Activated CD4-positive, alpha-beta memory T cell treated with anti-CD3 and anti-CD28 coated beads for 36 hours (primary cell): Measurements from ENCODE around the gene CLCN6. TPM values are rescaled to one million over a fixed set of nuclear protein-coding genes. Genes with fewer than 3 reads are reported as not detected.

Experiments used
- CTCF ChIA-PET: fragments of 350-600 bp; sonication (Branson Sonifier 250); formaldehyde crosslinking; loops from one replicate; lab custom pipeline; 2021; ENCODE audit warnings: antibody characterized with exemption, inconsistent platforms; lab: Charles Lee
- POLR2A ChIA-PET: fragments of 350-600 bp; sonication (Branson Sonifier 250); formaldehyde crosslinking; loops from one replicate; lab custom pipeline; 2021; ENCODE audit warnings: antibody characterized with exemption; lab: Charles Lee
- DNase-seq: peaks from one replicate; pipeline ENCODE4 v3.0.0-alpha.2; 2020
- H3K27ac Mint-ChIP-seq: one replicate; pipeline ENCODE4 v1.8.0; 2021; ENCODE audit warnings: mixed read lengths
- H3K27me3 Mint-ChIP-seq: one replicate; pipeline ENCODE4 v1.8.0; 2021; ENCODE audit warnings: mixed read lengths
- H3K36me3 Mint-ChIP-seq: one replicate; pipeline ENCODE4 v1.8.0; 2021; ENCODE audit warnings: mixed read lengths
- H3K4me1 Mint-ChIP-seq: one replicate; pipeline ENCODE4 v1.8.0; 2021; ENCODE audit warnings: low read depth, mixed read lengths
- H3K4me3 Mint-ChIP-seq: one replicate; pipeline ENCODE4 v1.8.0; 2021; ENCODE audit warnings: mild to moderate bottlenecking, mixed read lengths
- H3K9me3 Mint-ChIP-seq: one replicate; pipeline ENCODE4 v1.8.0; 2021; ENCODE audit warnings: mixed read lengths
- intact Hi-C: fragments of 100-400 bp; cut with micrococcal nuclease; formaldehyde crosslinking; loops from one replicate; pipeline ENCODE4 v1.15.1; 2023
- total RNA-seq, 2 experiments: library from RNA; stranded (reverse); gene quantifications; one replicate each; pipeline ENCODE4 v1.2.3, GENCODE V29; 2021

CLCN6 gene
- total RNA-seq, 2 experiments from 2014 or later: 11.3 to 11.6 TPM

GRCh38 chr1:11881749-11882441 lies 75.9 kb downstream of the CLCN6 start:
- no peak for DNase-seq
- no peaks in the 10 kb centered on the region for H3K9me3 Mint-ChIP-seq
- CTCF ChIA-PET: interaction anchor here (0.6 kb wide), 1 partner anchor 10 kb away, joined by 4 read pairs; no protein-coding TSS in a partner anchor
- H3K36me3 Mint-ChIP-seq: no peaks in the 10 kb centered on the region
- H3K27ac Mint-ChIP-seq: no peak overlapping the region
- H3K4me3 Mint-ChIP-seq: no peak overlapping the region
- intact Hi-C loops: no loop called here
- no peaks in the 10 kb centered on the region for H3K4me1 Mint-ChIP-seq
- peaks cover 10% of the 10 kb centered on the region for H3K27me3 Mint-ChIP-seq
- POLR2A ChIA-PET: no interaction called here

- H3K27ac Mint-ChIP-seq: no peak overlapping the region
- intact Hi-C loops: no loop called here
- H3K36me3 Mint-ChIP-seq: no peaks in the 10 kb centered on the region
Measured at GRCh38 chr1:11882814-11883538, 77.0 kb downstream of the CLCN6 start.

GRCh38 chr1:11885916-11886315 lies 79.9 kb downstream of the CLCN6 start:
- no peak for DNase-seq
- POLR2A ChIA-PET: no interaction called here
- Mint-ChIP-seq H3K4me1 (no peaks in the 10 kb centered on the region), H3K9me3 (no peaks in the 10 kb centered on the region), H3K27ac (no peak overlapping the region), H3K27me3 (peaks cover 6% of the 10 kb centered on the region), H3K4me3 (no peak overlapping the region), H3K36me3 (no peaks in the 10 kb centered on the region)
- CTCF ChIA-PET: no interaction called here
- intact Hi-C loops: no loop called here

More at GRCh38 chr1:11882814-11883538, 77.0 kb downstream of the CLCN6 start:
- peaks cover 9% of the 10 kb centered on the region for H3K27me3 Mint-ChIP-seq
- ChIA-PET CTCF (interaction anchor here (0.6 kb wide), 1 partner anchor 9 kb away, joined by 4 read pairs; no protein-coding TSS in a partner anchor), POLR2A (no interaction called here)
- DNase-seq: no peak
- H3K9me3 Mint-ChIP-seq: no peaks in the 10 kb centered on the region
- no peak overlapping the region for H3K4me3 Mint-ChIP-seq
- H3K4me1 Mint-ChIP-seq: no peaks in the 10 kb centered on the region

GRCh38 chr1:11886986-11887665 lies 81.1 kb downstream of the CLCN6 start:
- POLR2A ChIA-PET: no interaction called here
- H3K36me3 Mint-ChIP-seq: no peaks in the 10 kb centered on the region
- intact Hi-C loops: no loop called here
- H3K4me3 Mint-ChIP-seq: no peak overlapping the region
- CTCF ChIA-PET: no interaction called here
- no peak overlapping the region for H3K27ac Mint-ChIP-seq
- no peaks in the 10 kb centered on the region for H3K4me1 Mint-ChIP-seq
- no peaks in the 10 kb centered on the region for H3K9me3 Mint-ChIP-seq
- no peak for DNase-seq
- H3K27me3 Mint-ChIP-seq: peaks cover 6% of the 10 kb centered on the region

DNA sequence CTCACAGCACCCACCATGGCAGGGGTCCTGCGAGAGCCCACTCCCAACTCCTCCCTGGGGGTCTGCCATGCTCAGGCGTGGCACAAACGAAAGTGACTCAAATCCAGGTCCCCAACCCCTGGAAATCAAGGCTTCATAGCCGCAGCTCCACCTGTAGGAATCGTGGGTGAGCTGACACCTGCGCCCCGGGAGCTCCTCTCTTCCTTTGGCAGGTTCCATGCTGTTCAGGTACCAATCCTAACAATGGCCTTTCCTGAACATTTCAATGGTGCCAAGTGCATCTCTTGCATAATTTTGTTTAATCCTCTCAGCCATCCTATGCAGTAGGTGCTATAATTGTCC lies 81.6 kb downstream of the CLCN6 start:
- Mint-ChIP-seq H3K36me3 (no peaks in the 10 kb centered on the region), H3K4me1 (no peaks in the 10 kb centered on the region), H3K4me3 (no peak overlapping the region), H3K27ac (no peak overlapping the region), H3K9me3 (no peaks in the 10 kb centered on the region), H3K27me3 (peaks cover 5% of the 10 kb centered on the region)
- DNase-seq: no peak
- intact Hi-C loops: no loop called here
- CTCF ChIA-PET: no interaction called here
- POLR2A ChIA-PET: no interaction called here

DNA sequence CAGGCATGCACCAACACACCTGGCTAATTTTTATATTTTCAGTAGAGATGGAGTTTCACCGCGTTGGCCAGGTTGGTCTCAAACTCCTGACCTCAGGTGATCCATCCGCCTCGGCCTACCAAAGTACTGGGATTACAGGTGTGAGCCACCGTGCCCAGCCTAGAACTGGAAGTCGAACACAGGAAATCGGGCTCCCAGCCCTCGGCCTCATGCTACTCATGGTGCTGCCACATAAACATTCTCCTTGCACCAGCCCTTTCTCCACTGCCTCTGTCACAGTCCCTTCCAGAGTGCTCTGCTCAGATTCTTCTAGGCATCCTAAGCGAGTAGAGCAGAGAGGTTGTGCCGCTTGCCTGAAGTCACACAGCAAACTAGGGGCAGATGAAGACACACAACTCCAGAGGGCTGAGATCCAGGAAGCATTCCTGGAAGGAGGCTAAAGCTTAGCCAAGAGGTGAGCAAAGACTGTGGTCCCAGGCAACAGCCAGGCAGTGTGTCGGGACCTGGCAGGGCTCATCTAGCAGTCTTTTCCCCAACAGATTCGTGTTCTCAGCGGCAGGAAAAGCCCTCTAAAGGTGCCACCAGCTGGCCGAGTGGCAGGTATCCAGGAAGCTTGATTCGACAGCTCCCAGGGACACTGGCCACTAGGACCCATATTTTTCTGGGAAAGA lies 82.3 kb downstream of the CLCN6 start:
- H3K27me3 Mint-ChIP-seq: peaks cover 1% of the 10 kb centered on the region
- ChIA-PET CTCF (no interaction called here), POLR2A (no interaction called here)
- no peaks in the 10 kb centered on the region for H3K9me3 Mint-ChIP-seq
- intact Hi-C loops: no loop called here
- H3K4me3 Mint-ChIP-seq: no peak overlapping the region
- no peak for DNase-seq
- H3K36me3 Mint-ChIP-seq: no peaks in the 10 kb centered on the region
- no peaks in the 10 kb centered on the region for H3K4me1 Mint-ChIP-seq
- no peak overlapping the region for H3K27ac Mint-ChIP-seq

DNA sequence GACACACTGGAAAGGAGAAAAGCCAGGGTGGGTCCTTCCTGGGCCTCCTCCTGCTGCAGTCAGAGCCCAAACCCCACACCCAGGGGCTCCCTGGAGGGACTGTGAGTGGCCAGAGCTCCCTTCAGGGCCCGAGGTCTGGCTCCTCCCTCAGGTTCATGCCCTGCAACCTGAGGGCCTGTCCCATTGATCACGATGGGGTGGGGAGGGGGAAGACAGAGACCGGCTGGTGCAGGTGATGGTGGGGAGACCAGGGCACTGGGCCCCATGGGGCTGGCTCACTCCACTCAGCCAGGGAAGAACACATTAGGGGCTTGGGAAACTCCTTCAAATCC lies 82.9 kb downstream of the CLCN6 start:
- peaks cover 2% of the 10 kb centered on the region for H3K27me3 Mint-ChIP-seq
- H3K9me3 Mint-ChIP-seq: no peaks in the 10 kb centered on the region
- no peaks in the 10 kb centered on the region for H3K36me3 Mint-ChIP-seq
- ChIA-PET POLR2A (no interaction called here), CTCF (no interaction called here)
- no peak overlapping the region for H3K27ac Mint-ChIP-seq
- DNase-seq: no peak
- H3K4me1 Mint-ChIP-seq: no peaks in the 10 kb centered on the region
- H3K4me3 Mint-ChIP-seq: no peak overlapping the region
- intact Hi-C loops: no loop called here

DNA sequence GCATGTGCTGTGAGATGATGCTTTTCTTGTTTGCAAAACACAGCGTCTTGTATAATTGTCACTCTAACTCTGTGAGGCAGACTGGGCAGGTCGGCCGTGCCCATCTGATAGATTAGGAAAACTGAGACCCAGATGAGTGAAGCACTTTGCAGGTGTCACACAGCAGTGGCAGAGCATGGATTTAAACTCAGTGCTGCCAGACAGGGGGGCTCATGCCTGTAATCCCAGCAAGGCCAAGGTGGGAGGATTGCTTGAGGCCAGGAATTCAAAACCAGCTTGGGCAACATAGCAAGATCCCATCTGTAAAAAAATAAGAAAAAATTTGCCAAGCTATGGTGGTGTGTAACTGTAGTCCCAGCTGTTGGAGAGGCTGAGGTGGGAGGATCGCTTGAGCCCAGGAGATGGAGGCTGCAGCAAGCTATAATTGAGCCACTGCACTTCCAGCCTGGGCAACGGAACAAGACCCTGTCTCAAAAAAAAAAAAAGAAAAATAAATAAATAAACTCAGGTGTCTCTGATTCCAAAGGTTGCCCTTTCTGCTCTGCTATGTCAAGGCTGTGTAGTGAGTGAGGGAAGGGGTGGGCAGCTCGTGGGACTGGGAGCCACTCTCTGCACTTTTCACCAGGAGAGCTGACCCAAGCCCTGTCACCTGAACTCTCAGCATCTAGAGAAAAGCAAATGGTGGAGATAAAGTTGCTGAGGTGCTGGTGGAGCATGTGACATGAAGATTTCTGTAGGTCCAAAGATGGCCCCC lies 85.6 kb downstream of the CLCN6 start:
- H3K4me3 Mint-ChIP-seq: no peak overlapping the region
- no peak for DNase-seq
- no peak overlapping the region for H3K27ac Mint-ChIP-seq
- no peaks in the 10 kb centered on the region for H3K36me3 Mint-ChIP-seq
- H3K9me3 Mint-ChIP-seq: no peaks in the 10 kb centered on the region
- POLR2A ChIA-PET: interaction anchor here (2.4 kb wide), 1 partner anchor 16 kb away, joined by 11 read pairs; no protein-coding TSS in a partner anchor
- H3K27me3 Mint-ChIP-seq: peaks cover 12% of the 10 kb centered on the region
- CTCF ChIA-PET: interaction anchor here (0.7 to 3.7 kb wide), 6 partner anchors 9 to 54 kb away, joined by 3 to 34 read pairs (median 4); no protein-coding TSS in a partner anchor
- H3K4me1 Mint-ChIP-seq: no peaks in the 10 kb centered on the region
- intact Hi-C loops: no loop called here

Other genes starting within 250 kb of the CLCN6 start
- gene FBXO2, start 151.8 kb upstream of the CLCN6 start, total RNA-seq: 1 to 10 TPM; 1.8 to 2.5 TPM
- gene FBXO44, start 151.3 kb upstream of the CLCN6 start, total RNA-seq: 10 to 100 TPM; 16.8 to 18.6 TPM
- 10 to 100 TPM; 14.1 to 15.1 TPM for gene FBXO6, start 142.0 kb upstream of the CLCN6 start, total RNA-seq
- 10 to 100 TPM; 88.5 to 93.2 TPM for gene MAD2L2, start 125.0 kb upstream of the CLCN6 start, total RNA-seq
- under 1 TPM; 0.05 to 0.07 TPM for gene DRAXIN, start 114.5 kb upstream of the CLCN6 start, total RNA-seq
- gene AGTRAP, start 70.1 kb upstream of the CLCN6 start, total RNA-seq: 10 to 100 TPM; 16.5 to 18.0 TPM
- not detected for gene C1orf167, start 44.0 kb upstream of the CLCN6 start, total RNA-seq
- gene MTHFR, start 227 bp upstream of the CLCN6 start, total RNA-seq: 10 to 100 TPM; 12.8 to 13.3 TPM
- not detected for gene NPPA, start 41.6 kb downstream of the CLCN6 start, total RNA-seq
- gene NPPB, start 52.8 kb downstream of the CLCN6 start, total RNA-seq: not detected
- 10 to 100 TPM; 22.9 to 23.4 TPM for gene KIAA2013, start 120.2 kb downstream of the CLCN6 start, total RNA-seq
- 10 to 100 TPM; 11.0 to 13.5 TPM for gene PLOD1, start 128.5 kb downstream of the CLCN6 start, total RNA-seq
- 10 to 100 TPM; 52.0 to 58.1 TPM for gene MFN2, start 174.3 kb downstream of the CLCN6 start, total RNA-seq
- 10 to 100 TPM; 46.1 to 47.9 TPM for gene MIIP, start 213.3 kb downstream of the CLCN6 start, total RNA-seq